ENCODE results near the gene FMNL2. TPM values are rescaled to one million over a fixed set of nuclear protein-coding genes. Genes with fewer than 3 reads are reported as not detected.

The FMNL2 gene
- total RNA-seq, 2 experiments from 2014 or later: 2.5 to 2.7 TPM

- no peak overlapping the region for H3K27ac Mint-ChIP-seq
- intact Hi-C loops (cut with micrococcal nuclease): no loop called here
- H3K9me3 Mint-ChIP-seq: no peaks in the 10 kb centered on the region
- H3K27me3 Mint-ChIP-seq (ENCODE audit: low read depth): peaks cover 12% of the 10 kb centered on the region
- CTCF ChIA-PET: no interaction called here
- H3K4me1 Mint-ChIP-seq (ENCODE audit: low read depth): peaks cover 6% of the 10 kb centered on the region
- H3K4me3 Mint-ChIP-seq: no peak overlapping the region
- no peaks in the 10 kb centered on the region for H3K36me3 Mint-ChIP-seq (ENCODE audit: low read depth)
- DNase-seq: no peak
Measured at GRCh38 chr2:152436148-152436547, 101.2 kb downstream of the FMNL2 start.

- DNase-seq: no peak
- H3K36me3 Mint-ChIP-seq (ENCODE audit: low read depth): no peaks in the 10 kb centered on the region
- no peak overlapping the region for H3K27ac Mint-ChIP-seq
- no peak overlapping the region for H3K4me3 Mint-ChIP-seq
- H3K4me1 Mint-ChIP-seq (ENCODE audit: low read depth): peaks cover 6% of the 10 kb centered on the region
- peaks cover 11% of the 10 kb centered on the region for H3K27me3 Mint-ChIP-seq (ENCODE audit: low read depth)
- intact Hi-C loops (cut with micrococcal nuclease): no loop called here
- no peaks in the 10 kb centered on the region for H3K9me3 Mint-ChIP-seq
- CTCF ChIA-PET: interaction anchor here (1.0 kb wide), 1 partner anchor 412 kb away, joined by 3 read pairs; no protein-coding TSS in a partner anchor
Measured at GRCh38 chr2:152437276-152438108, 102.5 kb downstream of the FMNL2 start.

GRCh38 chr2:152440049-152440448 lies 105.1 kb downstream of the FMNL2 start:
- H3K36me3 Mint-ChIP-seq (ENCODE audit: low read depth): no peaks in the 10 kb centered on the region
- peaks cover 21% of the 10 kb centered on the region for H3K27me3 Mint-ChIP-seq (ENCODE audit: low read depth)
- CTCF ChIA-PET: no interaction called here
- no peak overlapping the region for H3K4me3 Mint-ChIP-seq
- peaks cover 6% of the 10 kb centered on the region for H3K4me1 Mint-ChIP-seq (ENCODE audit: low read depth)
- DNase-seq: no peak
- no peaks in the 10 kb centered on the region for H3K9me3 Mint-ChIP-seq
- no peak overlapping the region for H3K27ac Mint-ChIP-seq
- intact Hi-C loops (cut with micrococcal nuclease): no loop called here

GRCh38 chr2:152440460-152440859 lies 105.5 kb downstream of the FMNL2 start:
- Mint-ChIP-seq H3K27me3 (ENCODE audit: low read depth) (peaks cover 21% of the 10 kb centered on the region), H3K9me3 (no peaks in the 10 kb centered on the region), H3K4me3 (no peak overlapping the region), H3K4me1 (ENCODE audit: low read depth) (peaks cover 6% of the 10 kb centered on the region), H3K36me3 (ENCODE audit: low read depth) (no peaks in the 10 kb centered on the region), H3K27ac (no peak overlapping the region)
- CTCF ChIA-PET: no interaction called here
- intact Hi-C loops (cut with micrococcal nuclease): no loop called here
- DNase-seq: no peak

- peaks cover 21% of the 10 kb centered on the region for H3K27me3 Mint-ChIP-seq (ENCODE audit: low read depth)
- no peak for DNase-seq
- peaks cover 19% of the 10 kb centered on the region for H3K4me1 Mint-ChIP-seq (ENCODE audit: low read depth)
- no peaks in the 10 kb centered on the region for H3K9me3 Mint-ChIP-seq
- no peaks in the 10 kb centered on the region for H3K36me3 Mint-ChIP-seq (ENCODE audit: low read depth)
- no peak overlapping the region for H3K27ac Mint-ChIP-seq
- no peak overlapping the region for H3K4me3 Mint-ChIP-seq
- intact Hi-C loops (cut with micrococcal nuclease): no loop called here
- CTCF ChIA-PET: interaction anchor here (0.7 kb wide), 1 partner anchor 176 kb away, joined by 3 read pairs; no protein-coding TSS in a partner anchor
Measured at GRCh38 chr2:152441961-152442360, 107.0 kb downstream of the FMNL2 start.

- no peak for DNase-seq
- CTCF ChIA-PET: interaction anchor here (1.0 kb wide), 1 partner anchor 419 kb away, joined by 3 read pairs; no protein-coding TSS in a partner anchor
- peaks cover 23% of the 10 kb centered on the region for H3K27me3 Mint-ChIP-seq (ENCODE audit: low read depth)
- H3K9me3 Mint-ChIP-seq: no peaks in the 10 kb centered on the region
- H3K4me1 Mint-ChIP-seq (ENCODE audit: low read depth): peaks cover 23% of the 10 kb centered on the region
- no peaks in the 10 kb centered on the region for H3K36me3 Mint-ChIP-seq (ENCODE audit: low read depth)
- intact Hi-C loops (cut with micrococcal nuclease): no loop called here
- no peak overlapping the region for H3K4me3 Mint-ChIP-seq
- no peak overlapping the region for H3K27ac Mint-ChIP-seq
Measured at GRCh38 chr2:152443771-152444170, 108.8 kb downstream of the FMNL2 start.

- Mint-ChIP-seq H3K27ac (no peak overlapping the region), H3K4me1 (ENCODE audit: low read depth) (peaks cover 23% of the 10 kb centered on the region), H3K4me3 (no peak overlapping the region), H3K27me3 (ENCODE audit: low read depth) (peaks cover 24% of the 10 kb centered on the region), H3K36me3 (ENCODE audit: low read depth) (no peaks in the 10 kb centered on the region), H3K9me3 (no peaks in the 10 kb centered on the region)
- CTCF ChIA-PET: interaction anchor here (0.6 to 1.0 kb wide), 2 partner anchors 420 to 1119 kb away, joined by 3 to 4 read pairs; no protein-coding TSS in a partner anchor
- intact Hi-C loops (cut with micrococcal nuclease): no loop called here
- no peak for DNase-seq
Measured at GRCh38 chr2:152444448-152444847, 109.5 kb downstream of the FMNL2 start.

GRCh38 chr2:152445375-152445774 lies 110.4 kb downstream of the FMNL2 start:
- CTCF ChIA-PET: no interaction called here
- intact Hi-C loops (cut with micrococcal nuclease): no loop called here
- DNase-seq: no peak
- H3K27ac Mint-ChIP-seq: no peak overlapping the region
- H3K9me3 Mint-ChIP-seq: no peaks in the 10 kb centered on the region
- H3K36me3 Mint-ChIP-seq (ENCODE audit: low read depth): no peaks in the 10 kb centered on the region
- no peak overlapping the region for H3K4me3 Mint-ChIP-seq
- H3K27me3 Mint-ChIP-seq (ENCODE audit: low read depth): peaks cover 24% of the 10 kb centered on the region
- H3K4me1 Mint-ChIP-seq (ENCODE audit: low read depth): peaks cover 23% of the 10 kb centered on the region

GRCh38 chr2:152445791-152446201 lies 110.8 kb downstream of the FMNL2 start:
- H3K36me3 Mint-ChIP-seq (ENCODE audit: low read depth): no peaks in the 10 kb centered on the region
- no peaks in the 10 kb centered on the region for H3K9me3 Mint-ChIP-seq
- H3K27me3 Mint-ChIP-seq (ENCODE audit: low read depth): peaks cover 24% of the 10 kb centered on the region
- DNase-seq: peak; percentile 26
- intact Hi-C loops (cut with micrococcal nuclease): loop anchor here (1.0 kb wide), 3 partner anchors 24 to 128 kb away; no protein-coding TSS in a partner anchor
- peaks cover 19% of the 10 kb centered on the region for H3K4me1 Mint-ChIP-seq (ENCODE audit: low read depth)
- CTCF ChIA-PET: no interaction called here
- H3K4me3 Mint-ChIP-seq: no peak overlapping the region
- H3K27ac Mint-ChIP-seq: no peak overlapping the region

GRCh38 chr2:152446213-152446612 lies 111.2 kb downstream of the FMNL2 start:
- Mint-ChIP-seq H3K4me1 (ENCODE audit: low read depth) (peaks cover 17% of the 10 kb centered on the region), H3K27ac (no peak overlapping the region), H3K9me3 (no peaks in the 10 kb centered on the region), H3K27me3 (ENCODE audit: low read depth) (peaks cover 23% of the 10 kb centered on the region), H3K36me3 (ENCODE audit: low read depth) (no peaks in the 10 kb centered on the region), H3K4me3 (no peak overlapping the region)
- CTCF ChIA-PET: no interaction called here
- DNase-seq: no peak
- intact Hi-C loops (cut with micrococcal nuclease): loop anchor here (1.0 kb wide), 3 partner anchors 25 to 127 kb away; no protein-coding TSS in a partner anchor

- DNase-seq: no peak
- peaks cover 29% of the 10 kb centered on the region for H3K27me3 Mint-ChIP-seq (ENCODE audit: low read depth)
- no peaks in the 10 kb centered on the region for H3K36me3 Mint-ChIP-seq (ENCODE audit: low read depth)
- no peak overlapping the region for H3K4me3 Mint-ChIP-seq
- H3K27ac Mint-ChIP-seq: no peak overlapping the region
- intact Hi-C loops (cut with micrococcal nuclease): no loop called here
- peaks cover 17% of the 10 kb centered on the region for H3K4me1 Mint-ChIP-seq (ENCODE audit: low read depth)
- no peaks in the 10 kb centered on the region for H3K9me3 Mint-ChIP-seq
- CTCF ChIA-PET: no interaction called here
Measured at GRCh38 chr2:152447897-152448296, 112.9 kb downstream of the FMNL2 start.

- Mint-ChIP-seq H3K27me3 (ENCODE audit: low read depth) (peaks cover 24% of the 10 kb centered on the region), H3K27ac (no peak overlapping the region), H3K4me3 (no peak overlapping the region), H3K36me3 (ENCODE audit: low read depth) (no peaks in the 10 kb centered on the region), H3K4me1 (ENCODE audit: low read depth) (peaks cover 17% of the 10 kb centered on the region), H3K9me3 (no peaks in the 10 kb centered on the region)
- no peak for DNase-seq
- CTCF ChIA-PET: no interaction called here
- intact Hi-C loops (cut with micrococcal nuclease): no loop called here
Measured at GRCh38 chr2:152448606-152449005, 113.6 kb downstream of the FMNL2 start.

- no peak for DNase-seq
- Mint-ChIP-seq H3K9me3 (no peaks in the 10 kb centered on the region), H3K27ac (no peak overlapping the region), H3K36me3 (ENCODE audit: low read depth) (no peaks in the 10 kb centered on the region), H3K4me3 (no peak overlapping the region), H3K4me1 (ENCODE audit: low read depth) (peaks cover 17% of the 10 kb centered on the region), H3K27me3 (ENCODE audit: low read depth) (peaks cover 19% of the 10 kb centered on the region)
- intact Hi-C loops (cut with micrococcal nuclease): no loop called here
- CTCF ChIA-PET: interaction anchor here (0.6 kb wide), 1 partner anchor 264 kb away, joined by 4 read pairs; no protein-coding TSS in a partner anchor
Measured at GRCh38 chr2:152449578-152449977, 114.6 kb downstream of the FMNL2 start.

Data from activated naive CD4-positive, alpha-beta T cell treated with anti-CD3 and anti-CD28 coated beads for 36 hours (primary cell).